GM19240 (cell line): Measurements from ENCODE around the gene SLC6A19.

Experiments used
- DNase-seq: peaks from one replicate; pipeline ENCODE4 v3.0.0; 2011; ENCODE audit warnings: low spot score; ENCODE audit not compliant: insufficient read length

SLC6A19 gene

GRCh38 chr5:1165864-1166263 is 35.5 kb upstream of the SLC6A19 start:
- DNase-seq: no peak

- DNase-seq: no peak
Observed at GRCh38 chr5:1166370-1166769, 35.0 kb upstream of the SLC6A19 start.

- no peak for DNase-seq
Observed at GRCh38 chr5:1167361-1167727, 34.1 kb upstream of the SLC6A19 start.

GRCh38 chr5:1167728-1168709 is 33.4 kb upstream of the SLC6A19 start:
- DNase-seq: peak; percentile 83

- no peak for DNase-seq
Observed at GRCh38 chr5:1168796-1169195, 32.6 kb upstream of the SLC6A19 start.

GRCh38 chr5:1169211-1170115 is 31.9 kb upstream of the SLC6A19 start:
- DNase-seq: no peak

- no peak for DNase-seq
Observed at GRCh38 chr5:1171340-1171941, 30.0 kb upstream of the SLC6A19 start.

GRCh38 chr5:1172007-1172581 is 29.3 kb upstream of the SLC6A19 start:
- no peak for DNase-seq

GRCh38 chr5:1172670-1173404 is 28.6 kb upstream of the SLC6A19 start:
- DNase-seq: no peak

GRCh38 chr5:1173485-1174070 is 27.8 kb upstream of the SLC6A19 start:
- DNase-seq: no peak

GRCh38 chr5:1174122-1174936 is 27.1 kb upstream of the SLC6A19 start:
- no peak for DNase-seq

- no peak for DNase-seq
Observed at GRCh38 chr5:1175015-1175414, 26.4 kb upstream of the SLC6A19 start.

- no peak for DNase-seq
Observed at GRCh38 chr5:1175801-1176472, 25.5 kb upstream of the SLC6A19 start.

GRCh38 chr5:1176473-1177391 is 24.7 kb upstream of the SLC6A19 start:
- DNase-seq: no peak

GRCh38 chr5:1177826-1178528 is 23.4 kb upstream of the SLC6A19 start:
- DNase-seq: no peak

- no peak for DNase-seq
Observed at GRCh38 chr5:1178529-1179382, 22.6 kb upstream of the SLC6A19 start.
